Ectodermal cell (in vitro differentiated cells): Measurements from ENCODE around the gene TJP3.
A peak's percentile ranks its signal among the peaks of the same experiment; 100 is the strongest.

Experiments
- H3K27ac ChIP-seq: 2 replicates; pipeline ENCODE4 v1.7.0; 2013; ENCODE audit warnings: mild to moderate bottlenecking, low read depth, low read length; ENCODE audit not compliant: insufficient read depth, poor library complexity, severe bottlenecking
- H3K27me3 ChIP-seq: 2 replicates; pipeline ENCODE4 v1.7.0; 2013; ENCODE audit warnings: mild to moderate bottlenecking, low read length; ENCODE audit not compliant: insufficient read depth, control insufficient read depth, poor library complexity, severe bottlenecking
- H3K36me3 ChIP-seq: one replicate; pipeline ENCODE4 v1.7.0; 2013; ENCODE audit warnings: low read length; ENCODE audit not compliant: control insufficient read depth, insufficient read depth
- H3K4me1 ChIP-seq: one replicate; pipeline ENCODE4 v1.7.0; 2013; ENCODE audit warnings: low read length; ENCODE audit not compliant: control insufficient read depth, insufficient read depth
- H3K4me3 ChIP-seq: 2 replicates; pipeline ENCODE4 v1.7.0; 2013; ENCODE audit warnings: low read depth, low read length, control low read depth; ENCODE audit not compliant: insufficient read depth
- H3K9me3 ChIP-seq: 2 replicates; pipeline ENCODE4 v1.7.0; 2013; ENCODE audit warnings: mild to moderate bottlenecking, low read length, moderate library complexity; ENCODE audit not compliant: control insufficient read depth
- WGBS, 2 experiments: methylation state at CpG; one replicate each; pipeline ENCODE4 v1.1.7; 2013; ENCODE audit warnings: missing lambda C conversion rate in 2 of 2; 5-methylcytosine and 5-hydroxymethylcytosine counted together

TJP3 gene

GRCh38 chr19:3698386-3698950 lies 9.7 kb upstream of the TJP3 start:
- WGBS, 2 experiments: 88 to 89% methylated on average over 11 of the region's 12 CpGs
- no peaks in the 10 kb centered on the region for H3K27me3 ChIP-seq
- H3K27ac ChIP-seq: no peak overlapping the region
- H3K4me3 ChIP-seq: no peak overlapping the region
- no peaks in the 10 kb centered on the region for H3K4me1 ChIP-seq
- H3K9me3 ChIP-seq: no peaks in the 10 kb centered on the region
- no peaks in the 10 kb centered on the region for H3K36me3 ChIP-seq

DNA sequence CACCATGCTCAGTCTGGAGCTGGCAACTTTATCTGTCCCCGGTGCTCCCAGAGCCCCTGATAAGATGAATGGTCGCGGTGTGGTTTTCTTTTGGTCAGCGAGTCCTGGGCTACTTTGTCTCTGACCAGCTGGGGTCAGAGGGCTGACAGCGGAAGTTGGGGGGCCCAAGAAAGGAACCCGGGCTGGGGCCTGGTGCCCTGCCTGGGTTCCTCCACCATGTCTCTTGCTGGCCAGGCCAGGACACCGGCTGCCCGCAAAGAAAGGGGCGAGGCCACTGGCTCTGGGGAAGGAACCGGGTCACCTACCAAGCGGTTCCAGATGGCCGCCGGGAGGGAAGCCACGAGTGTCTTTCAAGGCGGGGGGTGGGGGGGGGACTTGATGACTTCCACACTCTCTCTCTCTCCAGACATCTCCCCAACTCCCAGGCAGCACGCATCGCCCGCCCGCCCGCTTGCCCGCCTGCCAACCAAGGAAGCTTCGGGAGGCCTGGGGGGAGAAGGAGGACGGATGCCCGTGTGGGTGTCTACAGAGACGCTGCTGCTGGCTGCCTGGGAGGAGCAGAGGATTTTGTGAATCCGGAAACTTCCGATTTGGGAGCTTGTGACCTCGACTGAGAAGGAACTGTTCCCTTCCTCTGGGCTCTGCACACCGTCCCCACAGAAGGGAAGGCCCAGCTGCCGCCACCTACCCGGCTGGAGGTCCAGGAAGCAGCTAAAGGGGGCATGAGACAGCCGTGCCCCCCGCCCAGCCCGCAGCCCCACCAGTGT lies 9.0 kb upstream of the TJP3 start:
- Histone ChIP-seq H3K4me3 (peak overlapping the region; percentile 75), H3K4me1 (no peaks in the 10 kb centered on the region), H3K36me3 (no peaks in the 10 kb centered on the region), H3K27me3 (no peaks in the 10 kb centered on the region), H3K9me3 (no peaks in the 10 kb centered on the region), H3K27ac (no peak overlapping the region)
- WGBS, 2 experiments: 45% methylated on average over 29 to 34 of the region's 34 CpGs

DNA sequence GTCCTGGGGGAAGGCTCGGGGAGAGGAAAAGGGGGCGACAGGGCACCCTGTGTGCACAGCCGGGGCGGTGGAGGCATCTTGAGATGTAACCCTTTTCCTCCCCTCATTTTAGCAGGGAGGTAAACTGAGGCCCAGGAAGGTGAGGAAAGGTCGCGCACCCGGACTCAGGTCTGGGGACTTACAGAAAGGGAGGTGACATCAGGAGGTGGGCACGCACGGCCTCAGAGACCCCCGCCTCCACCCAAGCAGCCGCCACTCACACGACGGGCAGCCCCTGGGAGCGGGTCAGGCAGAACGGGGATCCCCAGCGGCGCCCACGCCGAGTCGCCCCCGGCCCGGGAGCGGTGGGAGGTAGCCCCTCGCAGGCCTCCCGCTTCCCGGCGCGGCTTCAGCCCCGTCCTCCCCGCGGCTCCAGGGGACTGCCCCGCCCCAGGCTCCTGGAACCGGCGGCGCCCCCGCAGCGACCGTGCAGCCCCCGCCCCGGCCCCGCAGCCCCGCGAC lies 8.4 kb upstream of the TJP3 start:
- Histone ChIP-seq H3K9me3 (no peaks in the 10 kb centered on the region), H3K27me3 (no peaks in the 10 kb centered on the region), H3K27ac (no peak overlapping the region), H3K36me3 (no peaks in the 10 kb centered on the region), H3K4me3 (peak overlapping the region; percentile 75), H3K4me1 (no peaks in the 10 kb centered on the region)
- 1 to 3% methylated on average over 43 of the region's 43 CpGs for WGBS, 2 experiments

DNA sequence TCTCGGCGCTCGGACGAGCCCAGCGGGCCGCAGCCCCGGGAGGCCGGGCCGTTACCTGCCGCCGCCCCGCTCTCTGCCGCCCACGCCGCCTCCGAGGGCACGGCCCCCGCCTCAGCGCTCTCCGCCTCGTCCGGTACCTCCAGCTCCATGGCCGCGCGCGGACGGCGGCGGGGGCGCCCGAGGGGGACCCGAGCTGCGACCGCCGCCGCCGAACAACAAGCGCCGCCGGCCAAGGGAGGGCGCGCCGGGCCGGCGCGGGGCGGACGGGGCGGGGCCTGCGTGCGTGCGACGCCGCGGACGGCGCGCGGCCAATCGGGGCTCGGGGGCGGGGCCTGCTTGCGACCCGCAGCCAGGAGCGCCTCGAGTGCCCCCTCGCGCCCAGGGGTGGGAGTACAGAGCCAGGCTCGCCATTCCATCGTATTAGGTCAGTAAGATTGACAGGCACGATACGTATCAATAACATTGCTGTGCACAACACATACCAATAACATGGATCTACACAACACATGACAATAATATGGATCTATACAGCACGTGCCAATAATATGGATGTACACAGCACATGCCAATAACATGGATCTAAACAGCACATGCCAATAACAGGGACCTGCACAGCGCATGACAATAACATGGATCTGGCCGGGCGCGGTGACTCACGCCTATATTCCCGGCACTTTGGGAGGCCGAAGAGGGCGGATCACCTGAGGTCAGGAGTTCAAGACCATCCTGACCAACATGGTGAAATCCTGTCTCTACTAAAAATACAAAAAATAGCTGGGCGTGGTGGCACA lies 7.7 kb upstream of the TJP3 start, which contains the start of gene PIP5K1C:
TSS of gene PIP5K1C (minus strand) at position 227 of the 791 bp plus-strand sequence. CDS start at position 149, 78 bp downstream.
- Histone ChIP-seq H3K4me3 (peak within 1 kb of the TSS; percentile 75), H3K9me3 (no peaks in the 10 kb centered on the region), H3K27ac (no peak within 1 kb of the TSS), H3K4me1 (no peaks in the 10 kb centered on the region), H3K36me3 (no peaks in the 10 kb centered on the region), H3K27me3 (no peaks in the 10 kb centered on the region)
- WGBS, 2 experiments: 5% methylated on average over 82 of the region's 82 CpGs

DNA sequence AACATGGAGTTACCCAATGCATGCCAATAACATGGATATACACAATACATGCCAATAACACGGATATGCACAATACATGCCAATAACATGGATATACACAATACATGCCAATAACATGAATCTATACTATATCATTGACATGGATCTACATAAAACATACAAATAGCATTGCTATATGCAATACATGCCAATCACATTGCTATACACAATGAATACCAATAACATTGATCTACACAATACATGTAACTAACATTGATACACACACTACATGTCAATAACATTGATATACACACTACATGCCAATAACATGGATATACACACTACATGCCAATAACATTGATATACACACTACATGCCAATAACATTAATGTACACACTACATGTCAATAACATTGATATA lies 7.0 kb upstream of the TJP3 start:
- no peaks in the 10 kb centered on the region for H3K4me1 ChIP-seq
- H3K27me3 ChIP-seq: no peaks in the 10 kb centered on the region
- no peaks in the 10 kb centered on the region for H3K36me3 ChIP-seq
- H3K9me3 ChIP-seq: no peaks in the 10 kb centered on the region
- no peak overlapping the region for H3K4me3 ChIP-seq
- H3K27ac ChIP-seq: no peak overlapping the region
- 45 to 46% methylated on average over 1 of the region's 1 CpG for WGBS, 2 experiments

DNA sequence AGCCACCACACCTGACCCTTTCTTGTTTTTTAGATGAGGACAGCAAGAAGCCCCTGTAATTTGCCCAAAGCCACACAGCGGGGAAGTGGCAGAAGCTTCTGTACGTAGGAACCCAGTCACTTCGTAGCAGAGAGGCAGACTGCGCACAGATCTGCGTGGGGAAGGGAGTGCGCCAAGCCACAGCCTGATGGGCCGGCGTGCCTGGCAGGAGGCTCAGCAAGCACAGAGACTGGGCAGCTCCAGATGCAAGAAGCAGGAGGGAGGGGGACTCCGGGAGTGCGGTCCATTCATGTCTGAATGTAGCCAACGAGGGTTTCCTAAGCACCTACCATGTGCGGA lies 347 bp upstream of the TJP3 start:
- Histone ChIP-seq H3K36me3 (no peaks in the 10 kb centered on the region), H3K27ac (no peak overlapping the region), H3K27me3 (peaks cover 6% of the 10 kb centered on the region), H3K4me3 (no peak overlapping the region), H3K9me3 (no peaks in the 10 kb centered on the region), H3K4me1 (peaks cover 7% of the 10 kb centered on the region)
- WGBS, 2 experiments: 86% methylated on average over 12 of the region's 12 CpGs

DNA sequence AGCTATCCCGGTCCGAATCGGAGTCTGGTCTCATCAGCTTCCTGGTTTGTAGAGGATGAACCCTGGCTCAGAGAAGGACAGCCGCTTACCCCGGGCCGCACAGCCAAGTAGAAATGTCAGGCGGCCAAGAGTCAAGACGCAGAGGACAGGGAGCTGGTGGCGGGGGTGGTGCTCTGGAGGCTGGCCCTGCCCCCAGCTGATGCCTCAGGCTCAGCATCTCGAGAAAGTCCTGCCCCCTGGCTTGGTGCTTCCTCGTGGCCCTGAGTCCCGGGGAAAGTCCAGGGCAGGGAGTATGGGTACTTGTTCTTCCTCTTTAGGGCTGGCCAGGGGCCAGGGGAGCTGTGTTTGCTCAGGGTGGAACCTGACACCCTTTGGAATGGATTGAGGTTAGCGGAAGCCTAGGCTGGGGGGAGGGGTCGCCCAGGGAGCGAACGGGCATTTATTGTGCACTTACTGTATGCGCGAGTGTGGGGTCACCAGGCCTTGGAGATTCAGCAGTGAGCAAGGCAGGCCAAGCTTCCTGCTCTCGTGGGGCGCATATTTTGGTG lies 2.2 kb downstream of the TJP3 start:
- Histone ChIP-seq H3K36me3 (no peaks in the 10 kb centered on the region), H3K27ac (no peak overlapping the region)
- WGBS, 2 experiments: 66 to 68% methylated on average over 20 of the region's 20 CpGs

DNA sequence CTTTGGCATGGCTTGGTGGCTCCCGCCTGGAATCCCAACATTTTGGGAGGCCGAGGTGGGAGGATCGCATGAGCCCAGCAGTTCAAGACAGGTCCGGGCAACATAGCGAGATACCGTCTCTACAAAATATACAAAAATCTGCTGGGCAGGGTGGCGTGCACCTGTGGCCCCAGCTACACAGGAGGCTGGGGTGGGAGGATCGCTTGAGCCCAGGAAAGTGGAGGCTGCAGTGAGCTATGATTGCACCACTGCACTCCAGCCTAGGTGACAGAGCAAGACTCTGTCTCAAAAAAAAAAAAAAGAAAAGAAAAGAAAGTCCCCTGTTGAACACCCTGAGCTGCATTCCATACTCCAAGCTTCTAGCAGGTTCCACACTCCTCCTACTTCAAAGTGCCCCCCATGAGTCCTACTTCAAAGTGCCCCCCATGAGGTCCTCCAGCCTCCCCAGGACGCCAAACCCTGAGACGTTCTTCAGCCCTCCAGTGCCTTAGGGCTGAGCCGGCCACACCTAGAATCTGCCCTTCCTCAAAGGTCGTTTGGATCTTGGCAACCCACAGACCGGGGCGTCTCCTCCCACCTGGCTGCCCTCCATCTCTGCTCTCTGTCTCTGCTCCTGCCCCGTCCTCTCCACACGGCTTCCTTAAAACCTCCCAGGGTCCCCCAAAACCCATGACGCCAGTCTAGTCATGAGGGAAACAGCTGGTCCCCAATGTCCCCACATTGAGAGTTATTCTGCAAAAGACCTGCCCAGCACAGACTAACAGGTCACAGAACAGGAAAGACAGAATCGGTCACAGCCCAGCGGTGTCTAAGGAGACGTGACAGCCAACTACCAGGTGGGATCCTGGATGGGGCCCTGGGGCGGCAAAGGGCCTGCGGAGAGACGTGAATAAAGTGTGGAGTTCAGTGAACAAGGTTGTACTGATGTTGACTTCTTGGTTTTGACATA lies 4.8 kb downstream of the TJP3 start:
- Histone ChIP-seq H3K27me3 (peaks cover 6% of the 10 kb centered on the region), H3K36me3 (no peaks in the 10 kb centered on the region), H3K4me1 (peaks cover 7% of the 10 kb centered on the region), H3K9me3 (no peaks in the 10 kb centered on the region), H3K4me3 (no peak overlapping the region), H3K27ac (no peak overlapping the region)
- WGBS, 2 experiments: 77 to 78% methylated on average over 23 of the region's 23 CpGs

More for the DNA sequence above, 2.2 kb downstream of the TJP3 start:
- Histone ChIP-seq H3K4me1 (peaks cover 7% of the 10 kb centered on the region), H3K4me3 (no peak overlapping the region), H3K9me3 (no peaks in the 10 kb centered on the region), H3K27me3 (peaks cover 6% of the 10 kb centered on the region)

DNA sequence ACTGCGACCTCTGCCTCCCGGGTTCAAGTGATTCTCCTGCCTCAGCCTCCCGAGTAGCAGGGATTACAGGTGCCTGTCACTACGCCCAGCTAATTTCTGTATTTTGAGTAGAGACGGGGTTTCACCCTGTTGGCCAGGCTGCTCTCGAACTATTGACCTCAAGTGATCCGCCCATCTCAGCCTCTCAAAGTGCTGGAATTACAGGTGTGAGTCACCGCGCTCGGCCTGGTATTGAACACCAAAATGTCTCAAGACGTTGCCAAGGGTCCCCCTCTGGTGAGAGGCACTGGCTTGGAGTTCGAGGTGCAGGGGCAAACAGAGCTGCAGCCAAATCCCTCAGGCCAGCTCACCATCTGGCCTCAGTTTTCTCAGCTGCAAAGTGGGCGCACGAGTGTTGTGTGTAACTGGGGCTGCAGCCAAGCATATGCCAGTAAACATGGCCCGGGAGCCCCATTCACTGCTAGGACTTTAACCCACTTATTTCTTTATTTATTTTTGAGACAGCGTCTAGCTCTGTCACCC lies 8.0 kb downstream of the TJP3 start:
- Histone ChIP-seq H3K4me3 (no peak overlapping the region), H3K9me3 (no peaks in the 10 kb centered on the region), H3K27ac (no peak overlapping the region), H3K27me3 (no peaks in the 10 kb centered on the region), H3K36me3 (no peaks in the 10 kb centered on the region), H3K4me1 (no peaks in the 10 kb centered on the region)
- WGBS, 2 experiments: 88 to 94% methylated on average over 16 of the region's 16 CpGs
